ENCODE results near the gene ECHDC3. TPM values are rescaled to one million over a fixed set of nuclear protein-coding genes. Genes with fewer than 3 reads are reported as not detected.

ECHDC3 gene
- total RNA-seq, 1 experiment from 2014 or later: 13.0 TPM

GRCh38 chr10:11750420-11750819 is 8.2 kb downstream of the ECHDC3 start:
- CTCF ChIA-PET: no interaction called here
- no peak overlapping the region for H3K4me2 ChIP-seq (ENCODE audit: low read length)
- POLR2A ChIA-PET: no interaction called here
- no peaks in the 10 kb centered on the region for H3K79me2 ChIP-seq (ENCODE audit: insufficient read depth, low read length)
- DNase-seq (ENCODE audit: low read depth, low spot score) (no peak), ATAC-seq (no peak)
- H3K9me3 ChIP-seq (ENCODE audit: control insufficient read depth in 1 of 2, insufficient read depth in 1 of 2, low read depth in 1 of 2, low read length in 2 of 2): no peaks in the 10 kb centered on the region
- H3K27ac ChIP-seq (ENCODE audit: low read depth, low read length): no peak overlapping the region
- H3K4me3 ChIP-seq (replicated peaks in 1 of 2; ENCODE audit: low read depth in 1 of 2, low read length in 2 of 2): no peak overlapping the region
- intact Hi-C loops (cut with micrococcal nuclease): no loop called here
- RAD21 ChIA-PET (ENCODE audit: low non-redundant PET in 1 of 2, low total read pairs in 2 of 2, uncharacterized antibody in 2 of 2, unreplicated experiment in 2 of 2): no interaction called here
- no peaks in the 10 kb centered on the region for H4K20me1 ChIP-seq (ENCODE audit: insufficient read depth)
- no peak overlapping the region for H3K9ac ChIP-seq (ENCODE audit: low read length)
- H3K4me1 ChIP-seq (ENCODE audit: control insufficient read depth in 1 of 2, insufficient read depth in 2 of 2, low read length in 2 of 2): no peaks in the 10 kb centered on the region
- no peaks in the 10 kb centered on the region for H3K9me2 ChIP-seq (ENCODE audit: insufficient read depth)
- no peaks in the 10 kb centered on the region for H3K36me3 ChIP-seq (ENCODE audit: control insufficient read depth in 1 of 2, insufficient read depth in 2 of 2, low read length in 2 of 2)
- H3K27me3 ChIP-seq (ENCODE audit: insufficient read depth, low read length): no peaks in the 10 kb centered on the region
- BruUV-seq (replicated peaks): no TSS peak
- no peak for TF ChIP-seq CBX3 (IDR thresholded peaks at IDR 0.05; ENCODE audit: low read depth)
- TF ChIP-seq ELF1 (IDR thresholded peaks at IDR 0.05; ENCODE audit: borderline replicate concordance, low read depth): no peak
- no peak for TF ChIP-seq POLR2A (IDR thresholded peaks at IDR 0.05; ENCODE audit: borderline replicate concordance, extremely low read depth, insufficient read depth, insufficient read length)
- no peak for TF ChIP-seq SIN3A (IDR thresholded peaks at IDR 0.05; ENCODE audit: low read depth)
- TF ChIP-seq, protein P1, sequence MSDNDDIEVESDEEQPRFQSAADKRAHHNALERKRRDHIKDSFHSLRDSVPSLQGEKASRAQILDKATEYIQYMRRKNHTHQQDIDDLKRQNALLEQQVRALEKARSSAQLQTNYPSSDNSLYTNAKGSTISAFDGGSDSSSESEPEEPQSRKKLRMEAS (IDR thresholded peaks at IDR 0.05): no peak
- H2AFZ ChIP-seq (ENCODE audit: low read depth, low read length, poor library complexity, severe bottlenecking): no peak overlapping the region

- no peak for ATAC-seq
- CTCF ChIA-PET: no interaction called here
- no peaks in the 10 kb centered on the region for H3K9me2 ChIP-seq (ENCODE audit: insufficient read depth)
- TF ChIP-seq SIN3A (IDR thresholded peaks at IDR 0.05; ENCODE audit: low read depth) (no peak), EZH2 (IDR thresholded peaks at IDR 0.05) (no peak), YY1 (IDR thresholded peaks at IDR 0.05; ENCODE audit: extremely low read depth, insufficient replicate concordance, low read depth, low read length) (no peak), SRF (IDR thresholded peaks at IDR 0.05; ENCODE audit: low read depth) (no peak), POLR2AphosphoS5 (IDR thresholded peaks at IDR 0.05; ENCODE audit: low read depth, low read length) (no peak), CBX3 (IDR thresholded peaks at IDR 0.05; ENCODE audit: low read depth) (no peak), RAD21 (IDR thresholded peaks at IDR 0.05; ENCODE audit: low read depth) (no peak), POLR2A (IDR thresholded peaks at IDR 0.05; ENCODE audit: borderline replicate concordance, extremely low read depth, insufficient read depth, insufficient read length) (no peak), EZH2phosphoT487 (IDR thresholded peaks at IDR 0.05; ENCODE audit: borderline replicate concordance) (no peak), EGR1 (IDR thresholded peaks at IDR 0.05; ENCODE audit: low read depth) (no peak), JUND (IDR thresholded peaks at IDR 0.05) (no peak), TCF7L2 (IDR thresholded peaks at IDR 0.05; ENCODE audit: borderline replicate concordance, extremely low read depth, insufficient read depth, insufficient read length) (no peak), CEBPB (IDR thresholded peaks at IDR 0.05; ENCODE audit: low read depth) (no peak), ELF1 (IDR thresholded peaks at IDR 0.05; ENCODE audit: borderline replicate concordance, low read depth) (no peak), FOSL1 (IDR thresholded peaks at IDR 0.05; ENCODE audit: low read depth) (no peak)
- TF ChIP-seq, protein P1 (IDR thresholded peaks at IDR 0.05): no peak
- TF ChIP-seq, protein P2, sequence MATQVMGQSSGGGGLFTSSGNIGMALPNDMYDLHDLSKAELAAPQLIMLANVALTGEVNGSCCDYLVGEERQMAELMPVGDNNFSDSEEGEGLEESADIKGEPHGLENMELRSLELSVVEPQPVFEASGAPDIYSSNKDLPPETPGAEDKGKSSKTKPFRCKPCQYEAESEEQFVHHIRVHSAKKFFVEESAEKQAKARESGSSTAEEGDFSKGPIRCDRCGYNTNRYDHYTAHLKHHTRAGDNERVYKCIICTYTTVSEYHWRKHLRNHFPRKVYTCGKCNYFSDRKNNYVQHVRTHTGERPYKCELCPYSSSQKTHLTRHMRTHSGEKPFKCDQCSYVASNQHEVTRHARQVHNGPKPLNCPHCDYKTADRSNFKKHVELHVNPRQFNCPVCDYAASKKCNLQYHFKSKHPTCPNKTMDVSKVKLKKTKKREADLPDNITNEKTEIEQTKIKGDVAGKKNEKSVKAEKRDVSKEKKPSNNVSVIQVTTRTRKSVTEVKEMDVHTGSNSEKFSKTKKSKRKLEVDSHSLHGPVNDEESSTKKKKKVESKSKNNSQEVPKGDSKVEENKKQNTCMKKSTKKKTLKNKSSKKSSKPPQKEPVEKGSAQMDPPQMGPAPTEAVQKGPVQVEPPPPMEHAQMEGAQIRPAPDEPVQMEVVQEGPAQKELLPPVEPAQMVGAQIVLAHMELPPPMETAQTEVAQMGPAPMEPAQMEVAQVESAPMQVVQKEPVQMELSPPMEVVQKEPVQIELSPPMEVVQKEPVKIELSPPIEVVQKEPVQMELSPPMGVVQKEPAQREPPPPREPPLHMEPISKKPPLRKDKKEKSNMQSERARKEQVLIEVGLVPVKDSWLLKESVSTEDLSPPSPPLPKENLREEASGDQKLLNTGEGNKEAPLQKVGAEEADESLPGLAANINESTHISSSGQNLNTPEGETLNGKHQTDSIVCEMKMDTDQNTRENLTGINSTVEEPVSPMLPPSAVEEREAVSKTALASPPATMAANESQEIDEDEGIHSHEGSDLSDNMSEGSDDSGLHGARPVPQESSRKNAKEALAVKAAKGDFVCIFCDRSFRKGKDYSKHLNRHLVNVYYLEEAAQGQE (IDR thresholded peaks at IDR 0.05; ENCODE audit: low read depth): no peak
These were observed 12.0 kb downstream of the ECHDC3 start for GRCh38 chr10:11754173-11754572.

More at GRCh38 chr10:11754173-11754572, 12.0 kb downstream of the ECHDC3 start:
- H3K79me2 ChIP-seq (ENCODE audit: insufficient read depth, low read length): no peaks in the 10 kb centered on the region
- no peaks in the 10 kb centered on the region for H4K20me1 ChIP-seq (ENCODE audit: insufficient read depth)
- H2AFZ ChIP-seq (ENCODE audit: low read depth, low read length, poor library complexity, severe bottlenecking): no peak overlapping the region
- H3K9me3 ChIP-seq (ENCODE audit: control insufficient read depth in 1 of 2, insufficient read depth in 1 of 2, low read depth in 1 of 2, low read length in 2 of 2): no peaks in the 10 kb centered on the region
- no peak overlapping the region for H3K4me2 ChIP-seq (ENCODE audit: low read length)
- DNase-seq (ENCODE audit: low read depth, low spot score): no peak
- H3K4me1 ChIP-seq (ENCODE audit: control insufficient read depth in 1 of 2, insufficient read depth in 2 of 2, low read length in 2 of 2): no peaks in the 10 kb centered on the region
- H3K36me3 ChIP-seq (ENCODE audit: control insufficient read depth in 1 of 2, insufficient read depth in 2 of 2, low read length in 2 of 2): no peaks in the 10 kb centered on the region
- intact Hi-C loops (cut with micrococcal nuclease): no loop called here
- H3K9ac ChIP-seq (ENCODE audit: low read length): no peak overlapping the region
- no peaks in the 10 kb centered on the region for H3K27me3 ChIP-seq (ENCODE audit: insufficient read depth, low read length)
- no peak overlapping the region for H3K27ac ChIP-seq (ENCODE audit: low read depth, low read length)
- no TSS peak for BruUV-seq (replicated peaks)
- RAD21 ChIA-PET (ENCODE audit: low non-redundant PET in 1 of 2, low total read pairs in 2 of 2, uncharacterized antibody in 2 of 2, unreplicated experiment in 2 of 2): interaction anchor here in 1 of 2 experiments (1.1 kb wide), 1 partner anchor 239 kb away, joined by 3 read pairs; no protein-coding TSS in a partner anchor
- H3K4me3 ChIP-seq (replicated peaks in 1 of 2; ENCODE audit: low read depth in 1 of 2, low read length in 2 of 2): no peak overlapping the region
- POLR2A ChIA-PET: no interaction called here
